Measurements from ENCODE around the gene PPME1. TPM values are rescaled to one million over a fixed set of nuclear protein-coding genes. Genes with fewer than 3 reads are reported as not detected.

The PPME1 gene
- total RNA-seq, 2 donors from 2014 or later = 35.0 to 73.9 TPM

DNA sequence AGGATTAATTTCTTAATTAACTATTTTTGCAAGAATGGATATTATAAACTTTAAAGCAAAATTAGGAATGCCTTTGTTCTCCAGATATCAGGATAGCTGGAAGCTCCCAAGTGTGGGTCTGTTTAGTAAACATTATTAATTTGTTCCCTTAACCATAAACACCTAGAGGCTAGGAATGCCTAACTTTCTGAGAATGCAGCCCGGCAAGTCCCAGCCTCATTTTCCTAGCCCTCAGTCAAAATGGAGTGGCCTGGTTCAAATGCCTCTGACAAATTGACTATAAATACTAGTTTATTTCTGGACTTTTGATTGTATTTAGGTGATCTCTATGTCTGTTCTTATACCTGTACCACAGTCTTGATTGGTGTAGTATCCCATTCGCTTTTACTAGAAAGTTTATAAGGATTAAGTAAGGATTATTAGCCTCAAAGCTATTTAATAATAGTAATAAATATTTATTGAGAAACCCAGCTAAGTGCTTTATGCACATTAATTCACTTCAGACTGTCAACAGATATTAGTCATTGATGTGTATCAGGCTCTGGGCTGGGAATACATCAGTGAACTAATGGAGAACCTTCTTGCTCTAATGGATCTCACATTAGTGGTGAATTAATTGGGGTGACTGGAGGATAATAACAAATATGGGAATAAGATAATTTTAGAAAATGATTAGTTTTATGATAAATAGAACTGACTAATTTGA lies 25.8 kb downstream of the PPME1 start:
- Mint-ChIP-seq H3K27ac (no peak overlapping the region), H3K9me3 (peaks cover 6 to 17% of the 10 kb centered on the region in 2 donors), H3K36me3 (peaks cover 10 to 35% of the 10 kb centered on the region in 2 donors)
- DNase-seq (ENCODE audit: low spot score in 2 of 2) (no peak), ATAC-seq (no peak)

DNA sequence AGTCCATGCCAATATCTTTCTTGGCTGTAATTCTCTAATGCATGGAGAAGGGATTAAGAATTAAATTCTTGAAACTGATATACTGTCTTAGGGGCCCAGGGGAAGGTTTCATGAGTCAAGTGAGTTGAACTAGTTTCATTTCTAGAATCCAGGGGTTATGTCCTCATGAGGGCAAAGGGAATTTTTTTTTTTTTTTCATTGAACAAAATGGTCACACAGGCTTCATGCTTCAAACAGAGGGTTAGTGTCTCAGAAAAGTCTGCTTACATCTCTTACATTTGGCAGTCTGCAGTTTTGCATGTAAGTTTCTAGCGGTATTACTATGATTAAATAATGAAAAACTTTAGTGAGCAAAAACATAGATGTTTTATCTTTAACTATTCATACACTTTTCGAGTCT lies 32.9 kb downstream of the PPME1 start:
- DNase-seq (ENCODE audit: low spot score in 2 of 2) (no peak), ATAC-seq (no peak)
- Mint-ChIP-seq H3K36me3 (peaks cover 9 to 32% of the 10 kb centered on the region in 2 donors), H3K9me3 (peaks cover 2 to 3% of the 10 kb centered on the region in 2 donors), H3K27ac (peak overlapping the region in 1 of 2 donors; percentile 10)

DNA sequence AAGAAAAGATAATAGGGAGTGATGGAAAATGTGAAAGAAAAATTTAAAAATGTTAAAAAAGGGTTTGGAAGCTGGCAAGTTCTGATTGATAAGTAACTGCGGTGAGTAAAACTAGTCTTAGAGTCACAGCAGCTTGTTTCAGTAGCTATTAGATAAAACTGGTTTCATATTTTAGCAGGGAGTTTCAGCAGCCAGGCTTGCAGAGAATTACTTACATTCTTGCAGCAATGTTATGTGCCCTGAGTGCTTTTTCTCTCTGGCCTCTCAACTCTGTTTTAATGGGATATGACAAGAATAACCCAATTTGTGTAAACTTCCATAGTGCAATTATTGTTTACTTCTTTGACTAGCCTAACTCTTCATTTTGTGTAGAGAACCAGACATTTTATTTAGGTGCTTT lies 33.6 kb downstream of the PPME1 start:
- Mint-ChIP-seq H3K27ac (no peak overlapping the region), H3K36me3 (peaks cover 5 to 32% of the 10 kb centered on the region in 2 donors), H3K9me3 (no peaks in the 10 kb centered on the region)
- no peak for DNase-seq (ENCODE audit: low spot score in 2 of 2)
- ATAC-seq = no peak

GRCh38 chr11:74205181-74205580 lies 34.1 kb downstream of the PPME1 start:
- DNase-seq (ENCODE audit: low spot score in 2 of 2) (no peak), ATAC-seq (no peak)
- peaks cover 5 to 32% of the 10 kb centered on the region in 2 donors for H3K36me3 Mint-ChIP-seq
- H3K9me3 Mint-ChIP-seq = no peaks in the 10 kb centered on the region
- no peak overlapping the region for H3K27ac Mint-ChIP-seq

DNA sequence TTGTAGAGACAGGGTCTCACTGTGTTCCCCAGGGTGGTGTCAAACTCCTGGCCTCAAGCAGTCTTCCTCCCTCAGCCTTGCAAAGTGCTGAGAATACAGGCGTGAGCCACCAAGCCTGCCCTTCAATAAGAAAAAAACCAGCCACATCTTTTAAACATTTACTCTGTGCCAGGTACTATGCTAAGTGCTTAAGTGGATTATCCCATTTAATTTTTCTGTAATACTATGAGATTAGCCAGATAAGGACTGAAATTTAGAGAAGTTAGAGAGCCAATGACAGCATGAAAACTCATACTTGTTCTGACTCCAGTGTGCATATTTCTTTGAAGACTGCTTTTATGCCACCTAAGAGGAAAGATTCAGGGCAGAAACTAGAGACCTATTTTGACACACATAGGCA lies 35.7 kb downstream of the PPME1 start:
- Mint-ChIP-seq H3K9me3 (peaks cover 0 to under 1% of the 10 kb centered on the region in 2 donors), H3K27ac (peak overlapping the region in 1 of 2 donors; percentile 30), H3K36me3 (peaks cover 6 to 41% of the 10 kb centered on the region in 2 donors)
- ATAC-seq = no peak
- DNase-seq (ENCODE audit: low spot score in 2 of 2) = no peak

DNA sequence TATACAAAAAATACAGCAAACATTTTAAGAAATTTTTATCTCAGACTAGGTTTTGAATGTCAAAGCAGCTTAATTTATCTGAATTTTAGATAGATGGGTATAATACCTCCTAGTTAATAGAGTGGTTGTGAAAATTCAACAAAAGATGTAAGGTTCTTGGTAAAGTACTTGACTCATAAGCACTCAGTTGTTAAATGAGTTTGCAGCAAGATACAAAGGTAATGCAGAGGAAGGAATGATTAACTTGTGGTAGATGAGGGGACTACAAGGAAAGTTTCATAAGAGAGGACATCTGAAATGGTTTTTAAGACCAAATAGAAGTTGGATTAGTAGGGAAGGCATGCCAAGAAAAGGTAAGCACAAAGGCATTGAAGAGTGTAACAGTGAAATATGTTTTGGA lies 37.4 kb downstream of the PPME1 start:
- Mint-ChIP-seq H3K9me3 (peaks cover 4% of the 10 kb centered on the region in 2 donors), H3K27ac (no peak overlapping the region), H3K36me3 (peaks cover 22 to 55% of the 10 kb centered on the region in 2 donors)
- peak; percentile 31 to 63 for ATAC-seq
- DNase-seq (ENCODE audit: low spot score in 2 of 2) = no peak

GRCh38 chr11:74212533-74212932 lies 41.4 kb downstream of the PPME1 start:
- DNase-seq (ENCODE audit: low spot score in 2 of 2) = no peak
- H3K9me3 Mint-ChIP-seq = peaks cover 4 to 16% of the 10 kb centered on the region in 2 donors
- ATAC-seq = no peak
- no peak overlapping the region for H3K27ac Mint-ChIP-seq
- H3K36me3 Mint-ChIP-seq = peaks cover 42 to 68% of the 10 kb centered on the region in 2 donors

GRCh38 chr11:74220376-74220775 lies 49.3 kb downstream of the PPME1 start:
- Mint-ChIP-seq H3K36me3 (peaks cover 14 to 32% of the 10 kb centered on the region in 2 donors), H3K27ac (no peak overlapping the region), H3K9me3 (peaks cover 0 to 5% of the 10 kb centered on the region in 2 donors)
- DNase-seq (ENCODE audit: low spot score in 2 of 2) (no peak), ATAC-seq (no peak)

DNA sequence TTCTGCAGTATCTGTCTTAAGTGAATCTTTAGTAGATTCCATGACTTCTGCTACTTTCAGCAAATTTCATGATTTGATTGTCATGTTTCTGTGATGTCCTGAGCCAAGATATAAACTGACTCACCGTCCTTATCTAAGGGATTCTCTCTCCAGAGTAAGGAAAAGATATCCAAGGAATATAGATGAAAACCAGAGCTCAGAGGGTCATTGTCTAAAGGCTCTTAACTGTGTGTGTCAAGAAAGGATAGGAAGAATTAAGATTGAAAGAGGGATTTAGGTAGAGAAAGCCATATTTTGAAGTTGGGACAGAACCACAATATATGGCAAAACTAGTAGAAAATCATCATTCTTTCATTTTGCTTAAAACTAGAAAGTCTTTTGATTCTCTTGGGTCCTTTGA lies 50.7 kb downstream of the PPME1 start:
- Mint-ChIP-seq H3K36me3 (peaks cover 5 to 21% of the 10 kb centered on the region in 2 donors), H3K27ac (no peak overlapping the region), H3K9me3 (no peaks in the 10 kb centered on the region)
- ATAC-seq (no peak), DNase-seq (ENCODE audit: low spot score in 2 of 2) (no peak)

- Mint-ChIP-seq H3K36me3 (peaks cover 4 to 19% of the 10 kb centered on the region in 2 donors), H3K27ac (no peak overlapping the region), H3K9me3 (no peaks in the 10 kb centered on the region)
- DNase-seq (ENCODE audit: low spot score in 2 of 2) (no peak), ATAC-seq (no peak)
Observed at GRCh38 chr11:74225565-74225964, 54.5 kb downstream of the PPME1 start.

DNA sequence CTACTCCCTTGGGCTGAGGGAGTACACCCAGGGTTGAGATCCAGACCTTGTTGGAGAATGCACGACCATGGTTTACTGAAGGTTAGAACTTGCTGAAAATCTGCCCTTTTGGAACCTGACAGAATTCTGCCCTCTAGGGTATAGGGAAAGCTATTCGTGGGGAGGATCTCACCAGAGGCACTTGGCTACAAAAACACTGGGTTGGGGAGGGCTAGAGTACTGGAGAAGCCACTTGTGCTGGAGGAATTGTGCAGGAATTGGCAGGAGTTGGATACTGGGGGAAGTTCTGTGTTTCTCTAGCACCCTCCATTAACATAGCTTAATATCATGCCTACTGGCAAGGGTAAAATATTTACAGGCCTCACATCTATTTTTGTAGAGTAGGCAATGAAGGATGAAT lies 55.8 kb downstream of the PPME1 start:
- no peak for ATAC-seq
- H3K36me3 Mint-ChIP-seq = peaks cover 4 to 18% of the 10 kb centered on the region in 2 donors
- H3K27ac Mint-ChIP-seq = no peak overlapping the region
- DNase-seq (ENCODE audit: low spot score in 2 of 2) = no peak
- no peaks in the 10 kb centered on the region for H3K9me3 Mint-ChIP-seq

DNA sequence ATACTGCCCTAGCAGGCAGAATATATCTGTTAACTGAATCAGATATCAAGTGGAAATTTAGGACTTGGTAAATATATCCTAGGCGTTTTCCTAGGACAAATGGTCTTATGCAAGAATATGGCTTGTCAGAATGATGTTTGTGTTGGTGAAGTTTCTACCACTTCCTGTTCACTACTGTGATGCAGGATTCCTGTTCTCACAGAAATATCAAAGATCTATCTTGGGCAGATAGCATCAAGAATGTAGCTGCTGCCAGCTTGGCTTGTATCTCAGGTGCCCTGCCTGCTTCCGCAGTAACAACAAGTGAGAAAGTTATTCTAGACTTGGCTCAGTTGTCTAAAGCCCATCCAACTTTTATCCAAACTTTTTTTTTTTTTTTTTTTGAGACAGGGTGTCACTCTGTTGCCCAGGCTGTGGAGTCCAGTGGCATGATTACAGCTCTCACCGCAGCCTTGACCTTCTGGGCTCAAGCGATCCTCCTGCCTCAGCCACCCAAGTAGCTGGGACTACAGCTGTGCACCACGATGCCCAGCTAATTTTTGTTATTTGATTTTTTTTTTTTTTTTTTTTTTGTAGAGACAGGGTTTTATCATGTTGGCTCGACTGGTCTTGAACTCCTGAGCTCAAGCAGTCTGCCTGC lies 61.3 kb downstream of the PPME1 start:
- Mint-ChIP-seq H3K9me3 (no peaks in the 10 kb centered on the region), H3K36me3 (peaks cover 0 to 7% of the 10 kb centered on the region in 2 donors), H3K27ac (peak overlapping the region in 1 of 2 donors; percentile 7)
- ATAC-seq (peak in 1 of 2 donors; percentile 44), DNase-seq (ENCODE audit: low spot score in 2 of 2) (no peak)

GRCh38 chr11:74233683-74234082 lies 62.6 kb downstream of the PPME1 start:
- H3K27ac Mint-ChIP-seq = no peak overlapping the region
- H3K9me3 Mint-ChIP-seq = no peaks in the 10 kb centered on the region
- peaks cover under 1 to 7% of the 10 kb centered on the region in 2 donors for H3K36me3 Mint-ChIP-seq
- no peak for ATAC-seq
- DNase-seq (ENCODE audit: low spot score in 2 of 2) = no peak

DNA sequence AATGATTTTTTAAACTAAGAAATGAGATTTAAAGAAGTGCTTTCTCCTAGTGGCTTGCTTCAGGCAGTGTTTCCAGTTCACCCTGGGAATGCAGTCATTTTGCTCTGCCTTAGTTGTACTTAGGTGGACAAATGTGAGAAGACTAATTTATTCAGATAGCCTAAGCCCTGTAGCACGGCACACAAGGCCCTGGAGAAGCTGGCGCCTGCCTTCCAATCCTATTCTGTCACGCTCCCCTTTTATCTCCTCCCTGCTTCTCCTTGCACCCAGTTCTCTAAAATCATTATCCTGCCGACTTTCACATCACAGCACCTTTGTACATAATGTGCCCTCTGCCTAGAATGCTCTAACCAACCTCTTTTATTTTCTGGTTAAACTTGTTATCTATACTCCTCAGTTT lies 64.0 kb downstream of the PPME1 start:
- peaks cover 0 to 5% of the 10 kb centered on the region in 2 donors for H3K9me3 Mint-ChIP-seq
- H3K27ac Mint-ChIP-seq = no peak overlapping the region
- peaks cover 13 to 22% of the 10 kb centered on the region in 2 donors for H3K36me3 Mint-ChIP-seq

DNA sequence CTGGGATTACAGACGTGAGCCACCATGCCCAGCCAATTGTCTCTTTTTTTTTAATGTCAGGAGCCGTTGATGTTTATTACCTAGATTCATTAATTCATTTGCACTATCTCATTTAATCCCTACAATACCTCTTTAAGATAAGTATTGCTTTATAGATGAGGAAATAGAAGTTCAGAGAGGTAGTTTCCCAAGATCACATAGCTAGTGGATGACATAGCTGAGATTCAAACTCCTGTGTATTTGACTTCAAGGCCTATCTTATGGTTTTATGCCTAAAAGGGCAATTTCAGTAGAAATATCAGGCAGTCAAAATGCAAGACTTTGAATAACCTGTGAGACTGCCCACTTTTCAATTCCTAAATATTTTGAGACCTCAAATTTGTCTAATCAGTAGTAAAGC lies 66.5 kb downstream of the PPME1 start:
- H3K36me3 Mint-ChIP-seq = peaks cover 19 to 25% of the 10 kb centered on the region in 2 donors
- peaks cover 0 to 5% of the 10 kb centered on the region in 2 donors for H3K9me3 Mint-ChIP-seq
- no peak overlapping the region for H3K27ac Mint-ChIP-seq
- ATAC-seq = no peak
- no peak for DNase-seq (ENCODE audit: low spot score in 2 of 2)

More for the DNA sequence above, 64.0 kb downstream of the PPME1 start:
- DNase-seq (ENCODE audit: low spot score in 2 of 2) = no peak
- no peak for ATAC-seq

DNA sequence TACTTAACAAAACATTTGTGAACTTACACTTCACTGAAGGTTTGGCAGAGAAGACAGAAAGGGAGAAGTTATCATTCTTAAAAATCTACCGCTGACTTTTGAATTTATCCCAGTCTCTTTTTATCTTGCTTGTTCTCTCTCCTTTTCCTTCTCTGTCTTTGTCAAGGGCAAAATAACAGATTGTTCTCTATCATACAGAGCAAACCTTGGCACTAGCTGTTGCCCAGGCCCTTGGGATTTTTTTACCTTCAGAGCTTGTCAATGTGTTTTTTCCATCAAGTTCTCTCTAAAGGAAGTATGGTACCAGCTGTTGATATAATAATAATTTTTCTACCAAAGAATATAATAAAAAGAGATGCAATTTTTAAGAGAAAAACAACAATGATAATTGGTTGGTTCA lies 67.2 kb downstream of the PPME1 start:
- DNase-seq (ENCODE audit: low spot score in 2 of 2) (no peak), ATAC-seq (no peak)
- H3K27ac Mint-ChIP-seq = no peak overlapping the region
- H3K36me3 Mint-ChIP-seq = peaks cover 19 to 25% of the 10 kb centered on the region in 2 donors
- H3K9me3 Mint-ChIP-seq = peaks cover 0 to 5% of the 10 kb centered on the region in 2 donors

GRCh38 chr11:74248469-74248868 lies 77.4 kb downstream of the PPME1 start:
- Mint-ChIP-seq H3K9me3 (no peaks in the 10 kb centered on the region), H3K36me3 (peaks cover 6 to 17% of the 10 kb centered on the region in 2 donors), H3K27ac (no peak overlapping the region)
- DNase-seq (ENCODE audit: low spot score in 2 of 2) (no peak), ATAC-seq (no peak)

DNA sequence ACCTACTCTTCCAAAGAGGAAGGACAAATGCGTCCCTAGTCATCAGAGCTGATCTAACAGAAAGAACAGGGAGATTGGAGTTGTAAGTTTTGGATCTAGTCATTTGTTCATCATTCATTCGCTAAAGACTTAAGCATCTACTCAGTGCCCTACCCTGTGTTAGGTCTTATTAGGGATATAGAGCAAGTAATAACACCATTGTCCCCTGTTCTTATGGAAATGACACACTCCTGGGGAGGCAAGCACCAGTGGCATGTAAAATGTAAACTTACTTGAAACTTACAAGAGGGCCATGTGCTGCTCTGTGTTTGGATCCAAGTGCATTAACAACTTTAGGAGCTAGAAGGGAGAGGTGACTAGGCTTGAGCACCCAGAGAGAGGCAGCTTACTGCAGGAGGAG lies 78.4 kb downstream of the PPME1 start:
- no peaks in the 10 kb centered on the region for H3K9me3 Mint-ChIP-seq
- ATAC-seq (no peak), DNase-seq (ENCODE audit: low spot score in 2 of 2) (no peak)
- peaks cover 6 to 12% of the 10 kb centered on the region in 2 donors for H3K36me3 Mint-ChIP-seq
- H3K27ac Mint-ChIP-seq = peak overlapping the region in 1 of 2 donors; percentile 11
